Measurements from ENCODE around the gene PARP15. TPM values are rescaled to one million over a fixed set of nuclear protein-coding genes. Genes with fewer than 3 reads are reported as not detected.

Gene PARP15
- total RNA-seq, 4 donors from 2014 or later = 1.2 to 10.3 (median 4.2) TPM

GRCh38 chr3:122679882-122680474, 102.5 kb downstream of the PARP15 start:
- in situ Hi-C loops (cut with MboI; ENCODE audit: low pct_ligation_motif_present in 1 of 4, low pct_unique_long_range_greater_than_20kb in 1 of 4, low sequenced_read_pairs in 3 of 4) (loop anchor here (5.0 to 25.0 kb wide), 6 partner anchors 123 to 295 kb away; partner anchors contain the start of genes FAM162A (in 2 of the 4), MIX23 (in 2 of the 4) and WDR5B (in 1 of the 4)), intact Hi-C loops (cut with DNase I; ENCODE audit: low total_unique reads) (loop anchor here (5.0 to 10.0 kb wide), 3 partner anchors 118 to 1135 kb away; partner anchors contain the start of genes DTX3L, PARP9 and POLQ)
- no peak for TF ChIP-seq POLR2A (IDR thresholded peaks at IDR 0.05)
- no peak for TF ChIP-seq POLR2AphosphoS5 (IDR thresholded peaks at IDR 0.05)
- no peak for TF ChIP-seq EP300 (IDR thresholded peaks at IDR 0.05; ENCODE audit: low read depth)
- TF ChIP-seq, protein P1, sequence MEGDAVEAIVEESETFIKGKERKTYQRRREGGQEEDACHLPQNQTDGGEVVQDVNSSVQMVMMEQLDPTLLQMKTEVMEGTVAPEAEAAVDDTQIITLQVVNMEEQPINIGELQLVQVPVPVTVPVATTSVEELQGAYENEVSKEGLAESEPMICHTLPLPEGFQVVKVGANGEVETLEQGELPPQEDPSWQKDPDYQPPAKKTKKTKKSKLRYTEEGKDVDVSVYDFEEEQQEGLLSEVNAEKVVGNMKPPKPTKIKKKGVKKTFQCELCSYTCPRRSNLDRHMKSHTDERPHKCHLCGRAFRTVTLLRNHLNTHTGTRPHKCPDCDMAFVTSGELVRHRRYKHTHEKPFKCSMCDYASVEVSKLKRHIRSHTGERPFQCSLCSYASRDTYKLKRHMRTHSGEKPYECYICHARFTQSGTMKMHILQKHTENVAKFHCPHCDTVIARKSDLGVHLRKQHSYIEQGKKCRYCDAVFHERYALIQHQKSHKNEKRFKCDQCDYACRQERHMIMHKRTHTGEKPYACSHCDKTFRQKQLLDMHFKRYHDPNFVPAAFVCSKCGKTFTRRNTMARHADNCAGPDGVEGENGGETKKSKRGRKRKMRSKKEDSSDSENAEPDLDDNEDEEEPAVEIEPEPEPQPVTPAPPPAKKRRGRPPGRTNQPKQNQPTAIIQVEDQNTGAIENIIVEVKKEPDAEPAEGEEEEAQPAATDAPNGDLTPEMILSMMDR (IDR thresholded peaks at IDR 0.05) = no peak
- WGBS, 2 donors (ENCODE audit: low coverage in 1 of 2) = 27 to 36% methylated on average over 5 to 10 of the region's 10 CpGs
- no peaks in the 10 kb centered on the region for H3K36me3 ChIP-seq
- no peaks in the 10 kb centered on the region for H3K27me3 ChIP-seq
- peaks cover 8 to 48% (median 16%) of the 10 kb centered on the region in 4 donors for H3K4me1 ChIP-seq
- H3K4me3 ChIP-seq = peak overlapping the region; percentile 87 to 99 (median 90)
- H3K27ac ChIP-seq = peak overlapping the region; percentile 93 to 97 (median 94)
- DNase-seq = peak; percentile 38
- no peaks in the 10 kb centered on the region for H3K9me3 ChIP-seq

- no peaks in the 10 kb centered on the region for H3K27me3 ChIP-seq
- no peaks in the 10 kb centered on the region for H3K36me3 ChIP-seq
- in situ Hi-C loops (cut with MboI; ENCODE audit: low pct_ligation_motif_present in 1 of 4, low pct_unique_long_range_greater_than_20kb in 1 of 4, low sequenced_read_pairs in 3 of 4) (loop anchor here in 2 of 4 donors (25.0 kb wide), 2 partner anchors 268 to 293 kb away; partner anchors contain the start of genes FAM162A (in 1 of the 2), MIX23 (in 1 of the 2) and WDR5B (in 1 of the 2)), intact Hi-C loops (cut with DNase I; ENCODE audit: low total_unique reads) (loop anchor here (5.0 kb wide), 2 partner anchors 118 to 288 kb away; partner anchors contain the start of genes DTX3L and PARP9)
- 0 to 1% methylated on average over 2 to 63 of the region's 63 CpGs for WGBS, 2 donors (ENCODE audit: low coverage in 1 of 2)
- TF ChIP-seq POLR2AphosphoS5 (IDR thresholded peaks at IDR 0.05) = peak; percentile 63 to 78 (median 72)
- TF ChIP-seq POLR2A (IDR thresholded peaks at IDR 0.05) = peak; percentile 68
- no peak for TF ChIP-seq EP300 (IDR thresholded peaks at IDR 0.05; ENCODE audit: low read depth)
- TF ChIP-seq, protein P1 (IDR thresholded peaks at IDR 0.05) = peak in 3 of 5 experiments; percentile 21 to 52 (median 45)
- peak within 1 kb of the TSS; percentile 93 to 97 (median 94) for H3K27ac ChIP-seq
- H3K9me3 ChIP-seq = no peaks in the 10 kb centered on the region
- DNase-seq = peak; percentile 82
- H3K4me1 ChIP-seq = peaks cover 8 to 48% (median 16%) of the 10 kb centered on the region in 4 donors
- H3K4me3 ChIP-seq = peak within 1 kb of the TSS; percentile 87 to 99 (median 90)
Measured at GRCh38 chr3:122680475-122681283, 103.2 kb downstream of the PARP15 start, which contains the start of gene PARP14. PARP14 (plus strand) TSS chr3:122680839; CDS start chr3:122680884, 45 bp downstream.

- peaks cover 0 to 7% (median 0%) of the 10 kb centered on the region in 4 donors for H3K36me3 ChIP-seq
- H3K27me3 ChIP-seq = no peaks in the 10 kb centered on the region
- H3K4me1 ChIP-seq = peaks cover 8 to 48% (median 16%) of the 10 kb centered on the region in 4 donors
- peak overlapping the region; percentile 93 to 97 (median 94) for H3K27ac ChIP-seq
- 18% methylated on average over 24 of the region's 24 CpGs; no CpG with 5 or more reads in 1 of the 2 donors for WGBS, 2 donors (ENCODE audit: low coverage in 1 of 2)
- H3K9me3 ChIP-seq = no peaks in the 10 kb centered on the region
- no peak for TF ChIP-seq POLR2AphosphoS5 (IDR thresholded peaks at IDR 0.05)
- TF ChIP-seq EP300 (IDR thresholded peaks at IDR 0.05; ENCODE audit: low read depth) = no peak
- no peak for TF ChIP-seq POLR2A (IDR thresholded peaks at IDR 0.05)
- TF ChIP-seq, protein P1 (IDR thresholded peaks at IDR 0.05) = no peak
- no peak for DNase-seq
- in situ Hi-C loops (cut with MboI; ENCODE audit: low pct_ligation_motif_present in 1 of 4, low pct_unique_long_range_greater_than_20kb in 1 of 4, low sequenced_read_pairs in 3 of 4) (loop anchor here in 2 of 4 donors (25.0 kb wide), 2 partner anchors 269 to 294 kb away; partner anchors contain the start of genes FAM162A (in 1 of the 2), MIX23 (in 1 of the 2) and WDR5B (in 1 of the 2)), intact Hi-C loops (cut with DNase I; ENCODE audit: low total_unique reads) (loop anchor here (5.0 kb wide), 2 partner anchors 119 to 289 kb away; partner anchors contain the start of genes DTX3L and PARP9)
- H3K4me3 ChIP-seq = peak overlapping the region; percentile 87 to 99 (median 90)
Measured at GRCh38 chr3:122681284-122681973, 104.0 kb downstream of the PARP15 start.

All from transverse colon (tissue), 4 donors.